ENCODE measurements around the gene DNM3. TPM values are rescaled to one million over a fixed set of nuclear protein-coding genes. Genes with fewer than 3 reads are reported as not detected.

DNM3 gene
- total RNA-seq, 1 donor from 2014 or later = 7.7 TPM

GRCh38 chr1:172004671-172005070 is 163.4 kb downstream of the DNM3 start:
- Mint-ChIP-seq H3K36me3 (ENCODE audit: low read depth, unreplicated experiment) (no peaks in the 10 kb centered on the region), H3K4me3 (ENCODE audit: unreplicated experiment) (no peak overlapping the region), H3K9me3 (ENCODE audit: unreplicated experiment) (no peaks in the 10 kb centered on the region), H3K4me1 (ENCODE audit: unreplicated experiment) (peaks cover 11% of the 10 kb centered on the region), H3K27me3 (ENCODE audit: unreplicated experiment) (no peaks in the 10 kb centered on the region), H3K27ac (ENCODE audit: unreplicated experiment) (no peak overlapping the region)
- DNase-seq (ENCODE audit: low spot score) = no peak
- TF ChIP-seq, protein P1, sequence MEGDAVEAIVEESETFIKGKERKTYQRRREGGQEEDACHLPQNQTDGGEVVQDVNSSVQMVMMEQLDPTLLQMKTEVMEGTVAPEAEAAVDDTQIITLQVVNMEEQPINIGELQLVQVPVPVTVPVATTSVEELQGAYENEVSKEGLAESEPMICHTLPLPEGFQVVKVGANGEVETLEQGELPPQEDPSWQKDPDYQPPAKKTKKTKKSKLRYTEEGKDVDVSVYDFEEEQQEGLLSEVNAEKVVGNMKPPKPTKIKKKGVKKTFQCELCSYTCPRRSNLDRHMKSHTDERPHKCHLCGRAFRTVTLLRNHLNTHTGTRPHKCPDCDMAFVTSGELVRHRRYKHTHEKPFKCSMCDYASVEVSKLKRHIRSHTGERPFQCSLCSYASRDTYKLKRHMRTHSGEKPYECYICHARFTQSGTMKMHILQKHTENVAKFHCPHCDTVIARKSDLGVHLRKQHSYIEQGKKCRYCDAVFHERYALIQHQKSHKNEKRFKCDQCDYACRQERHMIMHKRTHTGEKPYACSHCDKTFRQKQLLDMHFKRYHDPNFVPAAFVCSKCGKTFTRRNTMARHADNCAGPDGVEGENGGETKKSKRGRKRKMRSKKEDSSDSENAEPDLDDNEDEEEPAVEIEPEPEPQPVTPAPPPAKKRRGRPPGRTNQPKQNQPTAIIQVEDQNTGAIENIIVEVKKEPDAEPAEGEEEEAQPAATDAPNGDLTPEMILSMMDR (IDR thresholded peaks at IDR 0.05; ENCODE audit: unreplicated experiment) = no peak

- no peaks in the 10 kb centered on the region for H3K27me3 Mint-ChIP-seq (ENCODE audit: unreplicated experiment)
- no peak for DNase-seq (ENCODE audit: low spot score)
- H3K4me1 Mint-ChIP-seq (ENCODE audit: unreplicated experiment) = peaks cover 11% of the 10 kb centered on the region
- H3K9me3 Mint-ChIP-seq (ENCODE audit: unreplicated experiment) = no peaks in the 10 kb centered on the region
- H3K4me3 Mint-ChIP-seq (ENCODE audit: unreplicated experiment) = no peak overlapping the region
- H3K36me3 Mint-ChIP-seq (ENCODE audit: low read depth, unreplicated experiment) = no peaks in the 10 kb centered on the region
- H3K27ac Mint-ChIP-seq (ENCODE audit: unreplicated experiment) = no peak overlapping the region
- TF ChIP-seq, protein P1 (IDR thresholded peaks at IDR 0.05; ENCODE audit: unreplicated experiment) = no peak
Observed at GRCh38 chr1:172005856-172006255, 164.6 kb downstream of the DNM3 start.

- no peak for DNase-seq (ENCODE audit: low spot score)
- TF ChIP-seq, protein P1 (IDR thresholded peaks at IDR 0.05; ENCODE audit: unreplicated experiment) = no peak
- H3K9me3 Mint-ChIP-seq (ENCODE audit: unreplicated experiment) = no peaks in the 10 kb centered on the region
- peaks cover 11% of the 10 kb centered on the region for H3K4me1 Mint-ChIP-seq (ENCODE audit: unreplicated experiment)
- H3K36me3 Mint-ChIP-seq (ENCODE audit: low read depth, unreplicated experiment) = no peaks in the 10 kb centered on the region
- no peak overlapping the region for H3K27ac Mint-ChIP-seq (ENCODE audit: unreplicated experiment)
- H3K27me3 Mint-ChIP-seq (ENCODE audit: unreplicated experiment) = no peaks in the 10 kb centered on the region
- H3K4me3 Mint-ChIP-seq (ENCODE audit: unreplicated experiment) = no peak overlapping the region
Observed at GRCh38 chr1:172006660-172007059, 165.4 kb downstream of the DNM3 start.

DNA sequence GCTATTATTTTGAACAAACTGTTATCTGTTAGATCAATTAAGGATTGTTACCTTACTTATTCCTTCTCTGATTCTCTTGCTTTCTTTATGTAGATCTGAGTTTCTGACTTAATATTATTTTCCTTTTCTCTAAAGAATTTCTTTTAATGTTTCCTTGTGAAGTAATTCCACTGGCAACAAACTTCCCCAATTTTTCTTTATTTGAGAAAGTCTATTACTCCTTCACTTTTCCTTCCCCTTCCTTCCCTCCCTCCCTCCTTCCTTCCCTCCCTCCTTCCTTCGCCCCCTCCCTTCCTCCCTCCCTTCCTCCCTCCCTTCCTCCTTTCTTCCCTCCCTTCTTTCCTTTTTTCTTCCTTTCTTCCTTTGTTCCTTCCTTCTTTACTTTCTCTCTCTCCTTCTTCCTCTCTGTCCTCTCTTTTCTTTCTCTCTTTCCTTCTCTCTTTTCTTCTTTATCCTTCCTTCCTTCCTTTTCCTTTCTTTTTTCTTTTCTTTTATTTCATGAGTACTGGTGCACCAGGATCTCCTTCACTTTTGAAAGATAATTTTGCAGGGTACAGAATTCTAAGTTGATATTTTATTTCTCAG is 177.5 kb downstream of the DNM3 start:
- DNase-seq (ENCODE audit: low spot score) = no peak
- H3K27ac Mint-ChIP-seq (ENCODE audit: unreplicated experiment) = no peak overlapping the region
- H3K9me3 Mint-ChIP-seq (ENCODE audit: unreplicated experiment) = no peaks in the 10 kb centered on the region
- TF ChIP-seq, protein P1 (IDR thresholded peaks at IDR 0.05; ENCODE audit: unreplicated experiment) = no peak
- H3K27me3 Mint-ChIP-seq (ENCODE audit: unreplicated experiment) = peaks cover 1% of the 10 kb centered on the region
- peaks cover 17% of the 10 kb centered on the region for H3K4me1 Mint-ChIP-seq (ENCODE audit: unreplicated experiment)
- H3K36me3 Mint-ChIP-seq (ENCODE audit: low read depth, unreplicated experiment) = peaks cover 3% of the 10 kb centered on the region
- H3K4me3 Mint-ChIP-seq (ENCODE audit: unreplicated experiment) = no peak overlapping the region

DNA sequence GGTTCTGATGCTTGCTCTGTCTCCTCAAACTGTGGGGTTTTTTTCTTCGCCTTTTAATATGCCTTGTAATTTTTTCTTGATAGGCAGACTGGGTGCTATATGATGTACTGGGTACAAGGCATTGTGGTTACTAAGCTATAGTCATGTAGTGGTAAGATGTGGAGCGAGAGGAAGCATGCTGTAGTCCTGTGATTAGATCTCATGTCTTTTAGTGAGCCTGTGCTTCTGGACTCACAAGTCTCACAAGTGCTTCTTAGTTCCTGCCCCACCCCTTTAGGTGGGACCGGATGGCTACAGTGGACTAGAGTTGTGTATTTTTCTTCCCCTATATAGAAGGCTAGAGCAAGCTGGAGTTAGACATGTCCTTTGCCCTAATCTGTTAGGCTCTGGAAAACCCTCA is 178.7 kb downstream of the DNM3 start:
- Mint-ChIP-seq H3K4me1 (ENCODE audit: unreplicated experiment) (peaks cover 20% of the 10 kb centered on the region), H3K27ac (ENCODE audit: unreplicated experiment) (no peak overlapping the region), H3K9me3 (ENCODE audit: unreplicated experiment) (no peaks in the 10 kb centered on the region), H3K4me3 (ENCODE audit: unreplicated experiment) (no peak overlapping the region), H3K27me3 (ENCODE audit: unreplicated experiment) (peaks cover 1% of the 10 kb centered on the region), H3K36me3 (ENCODE audit: low read depth, unreplicated experiment) (peaks cover 3% of the 10 kb centered on the region)
- TF ChIP-seq, protein P1 (IDR thresholded peaks at IDR 0.05; ENCODE audit: unreplicated experiment) = no peak
- DNase-seq (ENCODE audit: low spot score) = no peak

Measured in endothelial cell (in vitro differentiated cells).